HepG2 (cell line): ENCODE measurements around the gene YBX2. TPM values are rescaled to one million over a fixed set of nuclear protein-coding genes. Genes with fewer than 3 reads are reported as not detected.

Experiments used
- ATAC-seq: fragments of 200-7000 bp; cut with Tn5 transposase; 3 replicates; pipeline ENCODE4 v1.9.1; 2020; ENCODE audit warnings: mild to moderate bottlenecking, moderate library complexity
- BruUV-seq: library from RNA; stranded (reverse); fragments of 400-500 nt; replicated peaks from 2 replicates; lab custom pipeline; 2021; lab: Mats Ljungman, UMichigan
- CTCF ChIA-PET: fragments of 300-600 bp; formaldehyde crosslinking; extraction: SDS; loops from one replicate; lab custom pipeline; 2021; ENCODE audit warnings: low total read pairs, inconsistent platforms, low intra/inter-chr PET ratio; lab: Yijun Ruan, JAX
- POLR2A ChIA-PET: fragments of 350-600 bp; sonication (Branson Sonifier 250); formaldehyde crosslinking; loops from one replicate; lab custom pipeline; 2020; ENCODE audit warnings: antibody characterized with exemption, inconsistent platforms; lab: Yijun Ruan, JAX
- DNase-seq: peaks from one replicate; pipeline ENCODE4 v3.0.0-alpha.2; 2015; ENCODE audit warnings: low spot score
- FAIRE-seq: peaks from 3 replicates; lab custom pipeline; 2011; peaks lifted over from hg19 to GRCh38; lab: Jason Lieb, UNC
- H2AFZ ChIP-seq: one replicate; pipeline ENCODE4 v1.6.1; 2011; ENCODE audit warnings: low read length, inconsistent platforms
- H3K27ac ChIP-seq: fragments of 300-600 bp; 3 replicates; pipeline ENCODE4 v1.8.0; 2011; ENCODE audit warnings: mixed run types, mild to moderate bottlenecking, mixed read lengths, low read length, inconsistent platforms; ENCODE audit not compliant: insufficient read depth; ENCODE audit errors: extremely low read length
- H3K27me3 ChIP-seq, 2 experiments: fragments of 200-600 bp in 1 of 2; 2 replicates in 1 of 2; 3 replicates in 1 of 2; pipeline versions ENCODE4 v1.6.0 to v1.8.0; 2011; ENCODE audit warnings: low read length in 2 of 2, mild to moderate bottlenecking in 2 of 2, moderate library complexity in 2 of 2, inconsistent platforms in 1 of 2; ENCODE audit not compliant: insufficient read depth in 2 of 2, control insufficient read depth in 1 of 2
- H3K36me3 ChIP-seq, 2 experiments: fragments of 200-600 bp in 1 of 2; replicated peaks in 1 of 2; 2 replicates in 1 of 2; 3 replicates in 1 of 2; pipeline versions ENCODE4 v1.5.1 to v1.8.0; 2011; ENCODE audit warnings: low read length in 2 of 2, inconsistent platforms in 1 of 2; ENCODE audit not compliant: insufficient read depth in 2 of 2, control insufficient read depth in 1 of 2
- H3K4me1 ChIP-seq: 2 replicates; pipeline ENCODE4 v1.5.1; 2012; ENCODE audit warnings: low read length, inconsistent platforms; ENCODE audit not compliant: insufficient read depth
- H3K4me2 ChIP-seq: 2 replicates; pipeline ENCODE4 v1.6.0; 2011; ENCODE audit warnings: low read depth, low read length, inconsistent platforms
- H3K4me3 ChIP-seq, 3 experiments: fragments of 200-600 bp in 1 of 3; sonication (generic), shearing (Covaris generic) in 1 of 3; replicated peaks in 1 of 3; 2 replicates each; pipeline ENCODE4 v1.5.1; 2011 to 2016; ENCODE audit warnings: low read length in 3 of 3, inconsistent platforms in 2 of 3, low read depth in 2 of 3, mild to moderate bottlenecking in 2 of 3, control low read depth in 1 of 3, mixed read lengths in 1 of 3; ENCODE audit not compliant: insufficient read depth in 1 of 3
- H3K79me2 ChIP-seq: one replicate; pipeline ENCODE4 v1.6.1; 2011; ENCODE audit warnings: low read length, inconsistent platforms; ENCODE audit not compliant: insufficient read depth
- H3K9ac ChIP-seq: 2 replicates; pipeline ENCODE4 v1.6.0; 2011; ENCODE audit warnings: mild to moderate bottlenecking, low read depth, low read length, inconsistent platforms; ENCODE audit not compliant: insufficient read depth
- H3K9me3 ChIP-seq: 2 replicates; pipeline ENCODE4 v1.5.1; 2012; ENCODE audit warnings: mild to moderate bottlenecking, low read length
- H4K20me1 ChIP-seq: 2 replicates; pipeline ENCODE4 v1.6.0; 2011; ENCODE audit warnings: inconsistent platforms, mild to moderate bottlenecking, low read length, moderate library complexity; ENCODE audit not compliant: insufficient read depth
- CSRNP1 ChIP-seq: sonication (generic); formaldehyde crosslinking; IDR thresholded peaks from 2 replicates; pipeline ENCODE4 v1.8.1; 2023; ENCODE audit warnings: mild to moderate bottlenecking, missing genetic modification reagents
- GMEB2 ChIP-seq: IDR thresholded peaks from 2 replicates; pipeline ENCODE4 v1.6.1; 2016; ENCODE audit warnings: missing biosample characterization, missing genetic modification reagents, low read depth
- HNRNPK ChIP-seq: fragments of 200-400 bp; formaldehyde crosslinking; IDR thresholded peaks from 2 replicates; pipeline ENCODE4 v1.6.1; 2018; ENCODE audit warnings: low read length, low read depth, moderate library complexity, mild to moderate bottlenecking; ENCODE audit not compliant: poor library complexity, severe bottlenecking
- MAFG ChIP-seq: sonication (generic); formaldehyde crosslinking; IDR thresholded peaks from 2 replicates; pipeline ENCODE4 v1.5.1; 2020; ENCODE audit warnings: mild to moderate bottlenecking, missing genetic modification reagents
- MBD4 ChIP-seq: IDR thresholded peaks from 2 replicates; pipeline ENCODE4 v1.6.1; 2012; ENCODE audit warnings: low read length, inconsistent platforms, borderline replicate concordance
- POGZ ChIP-seq: sonication (generic); formaldehyde crosslinking; IDR thresholded peaks from 2 replicates; pipeline ENCODE4 v1.4.0; 2020; ENCODE audit warnings: mild to moderate bottlenecking, missing genetic modification reagents
- REL ChIP-seq: sonication (generic); formaldehyde crosslinking; conservative IDR thresholded peaks from 2 replicates; pipeline ENCODE4 v1.8.0; 2022; ENCODE audit warnings: mild to moderate bottlenecking, missing genetic modification reagents, moderate library complexity
- SRSF1 ChIP-seq: fragments of 200-400 bp; formaldehyde crosslinking; optimal IDR thresholded peaks from 2 replicates; pipeline ENCODE3; 2017; ENCODE audit warnings: mild to moderate bottlenecking, low read depth, low read length, moderate library complexity
- SUZ12 ChIP-seq: fragments of 150-350 bp; IDR thresholded peaks from 2 replicates; pipeline ENCODE4 v1.6.1; 2014; ENCODE audit warnings: low read depth, low read length
- ZBTB7A ChIP-seq: sonication (generic); formaldehyde crosslinking; IDR thresholded peaks from 2 replicates; pipeline ENCODE4 v1.8.0; 2022; ENCODE audit warnings: mild to moderate bottlenecking, missing genetic modification reagents
- ZNF543 ChIP-seq: sonication (generic); formaldehyde crosslinking; IDR thresholded peaks from 2 replicates; pipeline ENCODE4 v1.4.0; 2020; ENCODE audit warnings: mild to moderate bottlenecking, missing genetic modification reagents
- ZNF687 ChIP-seq: sonication (generic); formaldehyde crosslinking; IDR thresholded peaks from 2 replicates; pipeline ENCODE4 v1.5.1; 2020; ENCODE audit warnings: mild to moderate bottlenecking, missing genetic modification reagents, moderate library complexity
- ZNF691 ChIP-seq: sonication (generic); formaldehyde crosslinking; IDR thresholded peaks from 2 replicates; pipeline ENCODE4 v1.4.0; 2020; ENCODE audit warnings: missing genetic modification reagents, low read depth, mild to moderate bottlenecking, borderline replicate concordance
- ZNF749 ChIP-seq: sonication (generic); formaldehyde crosslinking; IDR thresholded peaks from 2 replicates; pipeline ENCODE4 v1.8.0; 2022; ENCODE audit warnings: mild to moderate bottlenecking, missing genetic modification reagents, moderate library complexity, borderline replicate concordance
- ZNF792 ChIP-seq: IDR thresholded peaks from 2 replicates; pipeline ENCODE4 v1.6.1; 2016
- WGBS: methylation state at CpG from one replicate; pipeline ENCODE4 v1.1.6; 2017; ENCODE audit warnings: low lambda C conversion rate; 5-methylcytosine and 5-hydroxymethylcytosine counted together
- in situ Hi-C: cut with HindIII; loops from 2 replicates; pipeline ENCODE4 v1.10.0; 2017; ENCODE audit warnings: low pct_unique_long_range_greater_than_20kb; ENCODE audit not compliant: extremely low pct_ligation_motif_present
- intact Hi-C: fragments of 100-400 bp; cut with micrococcal nuclease; formaldehyde crosslinking; loops from one replicate; pipeline ENCODE4 v1.10.0; 2022; ENCODE audit not compliant: unreplicated experiment
- polyA plus RNA-seq, 8 experiments: library from polyadenylated mRNA; depleted of rRNA in 3 of 8; stranded (reverse) in 7 of 8; unstranded in 1 of 8; fragments of >200 nt; fragmentation: Illumina TruSeq in 4 of 8; extraction: Trizol in 4 of 8; gene quantifications; 2 replicates each; pipeline versions ENCODE4 v1.2.1 to v1.2.3, GENCODE V29; 2011 to 2016; ENCODE audit warnings: low read depth in 4 of 8, missing spikeins in 1 of 8, mixed read lengths in 1 of 8; ENCODE audit not compliant: insufficient read depth in 1 of 8
- total RNA-seq, 5 experiments: library from RNA; depleted of rRNA; stranded (reverse); fragments of >200 nt; fragmentation: Illumina TruSeq; extraction: Trizol; gene quantifications; 2 replicates each; pipeline ENCODE4 v1.2.3, GENCODE V29; 2016; ENCODE audit warnings: low read depth in 1 of 5

Gene YBX2
- total and polyA plus RNA-seq, 2 of the 13 experiments (the other 11 are each of a cell fraction or from before 2014, with no cell fraction given), result 0.12 to 0.22 TPM

- Histone ChIP-seq H4K20me1 (peaks cover 40% of the 10 kb centered on the region), H3K4me3 (peak overlapping the region; percentile 64 to 84 (median 77)), H3K36me3 (peaks cover 19 to 35% of the 10 kb centered on the region in 2 experiments), H3K79me2 (peaks cover 40% of the 10 kb centered on the region), H3K9me3 (no peaks in the 10 kb centered on the region), H3K4me2 (peak overlapping the region; percentile 90), H3K9ac (peak overlapping the region; percentile 94), H3K27me3 (no peaks in the 10 kb centered on the region), H3K4me1 (peaks cover 46% of the 10 kb centered on the region), H2AFZ (no peak overlapping the region), H3K27ac (peak overlapping the region; percentile 96)
- ATAC-seq (peak; percentile 24), DNase-seq (no peak), FAIRE-seq (no peak)
- ChIA-PET POLR2A (interaction anchor here (0.7 to 3.0 kb wide), 5 partner anchors 21 to 96 kb away, joined by 3 to 17 read pairs (median 3); partner anchors contain the start of genes ACADVL, DLG4, NEURL4 and SLC2A4), CTCF (no interaction called here)
- in situ Hi-C loops (no loop called here), intact Hi-C loops (no loop called here)
- BruUV-seq, result no TSS peak
- 3% methylated on average over 13 of the region's 104 CpGs for WGBS
- no peak for TF ChIP-seq MAFG (CRISPR knock-in tag)
- peak; percentile 79 for TF ChIP-seq HNRNPK
- TF ChIP-seq ZNF749, result no peak
- no peak for TF ChIP-seq MBD4
- TF ChIP-seq POGZ (CRISPR knock-in tag), result no peak
- TF ChIP-seq ZNF543 (CRISPR knock-in tag), result no peak
- TF ChIP-seq ZNF792 (CRISPR knock-in tag), result no peak
- TF ChIP-seq ZNF687 (CRISPR knock-in tag), result peak; percentile 78
- no peak for TF ChIP-seq ZNF691 (CRISPR knock-in tag)
- TF ChIP-seq SRSF1, result no peak
- TF ChIP-seq SUZ12, result no peak
- no peak for TF ChIP-seq ZBTB7A (CRISPR knock-in tag)
- TF ChIP-seq GMEB2 (CRISPR knock-in tag), result no peak
- TF ChIP-seq REL (CRISPR knock-in tag), result no peak; the same call in 1 of the 2 replicates
- peak; percentile 59 for TF ChIP-seq CSRNP1
Measured at GRCh38 chr17:7307686-7308624, 13.5 kb upstream of the YBX2 start.
